Measurements from ENCODE around the gene SPAG8. TPM values are rescaled to one million over a fixed set of nuclear protein-coding genes. Genes with fewer than 3 reads are reported as not detected.

Gene SPAG8
- total and polyA plus RNA-seq, 2 experiments from 2014 or later, result 0.97 to 1.2 TPM

GRCh38 chr9:35827486-35827885, 15.4 kb upstream of the SPAG8 start:
- H3K27ac ChIP-seq, result peak overlapping the region; percentile 63
- H3K4me2 ChIP-seq (ENCODE audit: unreplicated experiment), result peak overlapping the region; percentile 37
- peaks cover 12% of the 10 kb centered on the region for H3F3A ChIP-seq (ENCODE audit: insufficient read depth)
- no peaks in the 10 kb centered on the region for H4K20me1 ChIP-seq (ENCODE audit: insufficient read depth)
- 0 out of 2 replicates have a peak overlapping the region, but pooled peaks have one; percentile 22 for H2AFZ ChIP-seq
- peaks cover 27% of the 10 kb centered on the region for H3K4me1 ChIP-seq (ENCODE audit: insufficient read depth)
- no peak overlapping the region for H3K4me3 ChIP-seq
- no peak for TF ChIP-seq EZH2phosphoT487 (IDR thresholded peaks at IDR 0.05; ENCODE audit: insufficient read depth, low read depth)
- TF ChIP-seq EZH2 (IDR thresholded peaks at IDR 0.05; ENCODE audit: insufficient read depth, poor library complexity, severe bottlenecking), result no peak
- no peaks in the 10 kb centered on the region for H3K36me3 ChIP-seq (ENCODE audit: low read depth)
- peak; percentile 91 for DNase-seq
- in situ Hi-C loops (cut with MboI), result no loop called here
- WGBS, 2 experiments (ENCODE audit: low coverage in 1 of 2, low lambda C conversion rate in 2 of 2, missing lambda C conversion rate in 2 of 2), result 4 to 5% methylated on average over 3 of the region's 3 CpGs
- no peaks in the 10 kb centered on the region for H3K27me3 ChIP-seq (replicated peaks; ENCODE audit: insufficient read depth)
- H3K9ac ChIP-seq, result no peak overlapping the region
- H3K79me2 ChIP-seq (ENCODE audit: insufficient read depth), result peaks cover 10% of the 10 kb centered on the region; the same call in 1 of the 2 replicates
- no peaks in the 10 kb centered on the region for H3K9me2 ChIP-seq (ENCODE audit: insufficient read depth)
- no peaks in the 10 kb centered on the region for H3K9me3 ChIP-seq (ENCODE audit: low read depth)

- Histone ChIP-seq H3K27me3 (replicated peaks; ENCODE audit: insufficient read depth) (no peaks in the 10 kb centered on the region), H3K4me2 (ENCODE audit: unreplicated experiment) (peak overlapping the region; percentile 56), H3K9me3 (ENCODE audit: low read depth) (no peaks in the 10 kb centered on the region), H3K9me2 (ENCODE audit: insufficient read depth) (no peaks in the 10 kb centered on the region), H2AFZ (peak overlapping the region; percentile 81), H3K27ac (peak overlapping the region; percentile 8; the same call in 1 of the 2 replicates), H3K4me3 (no peak overlapping the region; the same call in 1 of the 2 replicates), H3F3A (ENCODE audit: insufficient read depth) (peaks cover 12% of the 10 kb centered on the region), H4K20me1 (ENCODE audit: insufficient read depth) (no peaks in the 10 kb centered on the region), H3K36me3 (ENCODE audit: low read depth) (no peaks in the 10 kb centered on the region), H3K4me1 (ENCODE audit: insufficient read depth) (peaks cover 27% of the 10 kb centered on the region), H3K9ac (no peak overlapping the region), H3K79me2 (ENCODE audit: insufficient read depth) (peaks cover 10% of the 10 kb centered on the region; the same call in 1 of the 2 replicates)
- in situ Hi-C loops (cut with MboI), result no loop called here
- 2 to 6% methylated on average over 4 of the region's 4 CpGs for WGBS, 2 experiments (ENCODE audit: low coverage in 1 of 2, low lambda C conversion rate in 2 of 2, missing lambda C conversion rate in 2 of 2)
- DNase-seq, result peak; percentile 77
- no peak for TF ChIP-seq EZH2phosphoT487 (IDR thresholded peaks at IDR 0.05; ENCODE audit: insufficient read depth, low read depth)
- no peak for TF ChIP-seq EZH2 (IDR thresholded peaks at IDR 0.05; ENCODE audit: insufficient read depth, poor library complexity, severe bottlenecking)
Observed at GRCh38 chr9:35826071-35826701, 14.1 kb upstream of the SPAG8 start.

- H3F3A ChIP-seq (ENCODE audit: insufficient read depth), result peaks cover 21% of the 10 kb centered on the region
- no peak overlapping the region for H2AFZ ChIP-seq
- H3K9me3 ChIP-seq (ENCODE audit: low read depth), result no peaks in the 10 kb centered on the region
- H3K9ac ChIP-seq, result no peak overlapping the region
- H3K9me2 ChIP-seq (ENCODE audit: insufficient read depth), result no peaks in the 10 kb centered on the region
- no peak overlapping the region for H3K27ac ChIP-seq
- TF ChIP-seq EZH2 (IDR thresholded peaks at IDR 0.05; ENCODE audit: insufficient read depth, poor library complexity, severe bottlenecking), result no peak
- no peak for TF ChIP-seq EZH2phosphoT487 (IDR thresholded peaks at IDR 0.05; ENCODE audit: insufficient read depth, low read depth)
- no peak overlapping the region for H3K4me3 ChIP-seq
- H3K36me3 ChIP-seq (ENCODE audit: low read depth), result no peaks in the 10 kb centered on the region
- no peak overlapping the region for H3K4me2 ChIP-seq (ENCODE audit: unreplicated experiment)
- peaks cover 26% of the 10 kb centered on the region for H3K4me1 ChIP-seq (ENCODE audit: insufficient read depth)
- no peaks in the 10 kb centered on the region for H4K20me1 ChIP-seq (ENCODE audit: insufficient read depth)
- peak; percentile 9 for DNase-seq
- in situ Hi-C loops (cut with MboI), result no loop called here
- H3K79me2 ChIP-seq (ENCODE audit: insufficient read depth), result no peaks in the 10 kb centered on the region
- no peaks in the 10 kb centered on the region for H3K27me3 ChIP-seq (replicated peaks; ENCODE audit: insufficient read depth)
Observed at GRCh38 chr9:35822926-35823325, 10.9 kb upstream of the SPAG8 start.

- peaks cover 12% of the 10 kb centered on the region for H3K4me1 ChIP-seq (ENCODE audit: insufficient read depth)
- no peaks in the 10 kb centered on the region for H3K9me3 ChIP-seq (ENCODE audit: low read depth)
- no peak overlapping the region for H3K4me3 ChIP-seq
- no peaks in the 10 kb centered on the region for H3K36me3 ChIP-seq (ENCODE audit: low read depth)
- H3K4me2 ChIP-seq (ENCODE audit: unreplicated experiment), result no peak overlapping the region
- peaks cover 13% of the 10 kb centered on the region for H3F3A ChIP-seq (ENCODE audit: insufficient read depth)
- peak; percentile 93 for DNase-seq
- TF ChIP-seq EZH2phosphoT487 (IDR thresholded peaks at IDR 0.05; ENCODE audit: insufficient read depth, low read depth) (no peak), EZH2 (IDR thresholded peaks at IDR 0.05; ENCODE audit: insufficient read depth, poor library complexity, severe bottlenecking) (no peak)
- no peaks in the 10 kb centered on the region for H3K27me3 ChIP-seq (replicated peaks; ENCODE audit: insufficient read depth)
- no peak overlapping the region; the same call in 1 of the 2 replicates for H2AFZ ChIP-seq
- no peaks in the 10 kb centered on the region for H3K9me2 ChIP-seq (ENCODE audit: insufficient read depth)
- in situ Hi-C loops (cut with MboI), result no loop called here
- H3K9ac ChIP-seq, result no peak overlapping the region
- H3K79me2 ChIP-seq (ENCODE audit: insufficient read depth), result no peaks in the 10 kb centered on the region
- no peaks in the 10 kb centered on the region for H4K20me1 ChIP-seq (ENCODE audit: insufficient read depth)
- no peak overlapping the region for H3K27ac ChIP-seq
Observed at GRCh38 chr9:35820076-35820475, 8.0 kb upstream of the SPAG8 start.
